ENCODE measurements around the gene HAP1. TPM values are rescaled to one million over a fixed set of nuclear protein-coding genes. Genes with fewer than 3 reads are reported as not detected.

The HAP1 gene
- total RNA-seq, 2 experiments from 2014 or later, result 0.19 to 0.55 TPM

DNA sequence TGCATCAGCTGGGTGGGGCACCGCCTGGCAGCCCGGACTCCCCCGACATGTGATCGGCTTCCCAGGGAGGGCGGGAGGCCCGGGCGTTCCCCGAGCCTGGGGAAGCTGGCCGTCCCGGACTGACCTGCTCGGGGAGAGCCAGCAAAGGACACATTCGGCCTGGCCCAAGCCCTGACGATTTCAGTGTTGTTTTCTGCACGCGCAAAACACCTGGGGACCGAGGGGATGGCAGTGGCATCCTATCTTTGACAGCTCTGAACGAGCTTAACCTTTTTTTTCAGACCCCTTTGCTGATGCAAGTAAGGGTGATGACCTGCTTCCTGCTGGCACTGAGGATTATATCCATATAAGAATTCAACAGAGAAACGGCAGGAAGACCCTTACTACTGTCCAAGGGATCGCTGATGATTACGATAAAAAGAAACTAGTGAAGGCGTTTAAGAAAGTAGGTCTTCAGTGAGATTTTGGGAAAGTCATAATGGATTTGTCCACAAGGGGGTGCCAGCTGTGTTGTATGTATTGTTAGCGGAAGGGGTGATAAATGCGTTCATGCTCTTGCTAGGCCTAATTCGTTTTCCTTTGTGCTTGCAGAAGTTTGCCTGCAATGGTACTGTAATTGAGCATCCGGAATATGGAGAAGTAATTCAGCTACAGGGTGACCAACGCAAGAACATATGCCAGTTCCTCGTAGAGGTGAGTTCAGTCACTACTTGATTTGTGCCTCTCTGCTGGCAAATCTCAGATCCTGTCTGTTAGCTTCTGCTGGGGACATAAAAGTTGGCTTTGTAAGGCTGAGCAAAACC, 44.7 kb downstream of the HAP1 start:
- H4K20me1 ChIP-seq (ENCODE audit: insufficient read depth, low read length), result peaks cover 23% of the 10 kb centered on the region
- BruUV-seq (replicated peaks), result no TSS peak

DNA sequence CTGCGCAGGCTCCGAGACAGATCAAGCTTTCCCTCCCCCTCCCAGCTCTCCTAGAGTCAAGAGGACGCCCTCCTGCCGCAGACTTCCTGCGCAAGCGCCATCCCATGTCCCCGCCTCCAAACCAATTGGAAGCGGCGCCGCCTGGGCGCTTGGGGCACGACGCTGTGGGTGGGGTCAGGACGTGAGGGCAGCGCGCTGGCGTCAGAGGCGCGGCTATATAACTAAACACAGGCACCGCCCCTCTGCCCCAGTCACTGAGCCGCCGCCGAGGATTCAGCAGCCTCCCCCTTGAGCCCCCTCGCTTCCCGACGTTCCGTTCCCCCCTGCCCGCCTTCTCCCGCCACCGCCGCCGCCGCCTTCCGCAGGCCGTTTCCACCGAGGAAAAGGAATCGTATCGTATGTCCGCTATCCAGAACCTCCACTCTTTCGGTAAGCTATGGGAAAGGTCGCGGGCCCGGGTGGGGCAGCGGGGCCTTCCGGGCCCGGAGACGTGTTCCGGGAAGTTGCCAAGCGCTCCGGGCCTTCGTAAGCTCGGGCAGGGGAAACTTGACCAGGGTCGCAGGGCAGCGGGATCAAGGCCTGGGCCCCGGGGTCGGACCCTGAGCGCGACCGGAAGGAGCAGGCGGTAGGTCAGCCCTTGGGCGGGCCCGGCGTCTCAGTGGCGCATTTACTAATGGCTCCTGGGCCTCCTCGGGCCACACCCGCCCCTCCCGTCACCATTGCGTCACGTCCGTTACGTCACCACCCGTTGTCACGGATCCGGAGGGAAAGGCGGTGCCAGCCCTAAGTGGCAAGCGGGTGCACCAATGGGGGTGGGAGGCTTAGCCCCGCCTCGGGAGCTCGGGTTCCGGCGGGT, 45.6 kb downstream of the HAP1 start, which contains the start of gene EIF1:
Gene EIF1, plus strand, starts transcription at position 245 of the 856 bp plus-strand sequence. Its CDS starts 154 bp downstream, at position 399.
- H4K20me1 ChIP-seq (ENCODE audit: insufficient read depth, low read length), result peaks cover 23% of the 10 kb centered on the region
- intact Hi-C loops (cut with micrococcal nuclease; ENCODE audit: unreplicated experiment), result loop anchor here (1.0 to 10.0 kb wide), 2 partner anchors 22 to 1094 kb away; no protein-coding TSS in a partner anchor
- H2AFZ ChIP-seq (ENCODE audit: low read length), result peak within 1 kb of the TSS; percentile 99
- ChIA-PET POLR2A (interaction anchor here (0.6 to 2.9 kb wide), 15 partner anchors 10 to 1471 kb away, joined by 3 to 24 read pairs (median 3); partner anchors contain the start of gene JUP), CTCF (ENCODE audit: unreplicated experiment) (interaction anchor here (1.0 to 1.3 kb wide), 3 partner anchors 10 to 23 kb away, joined by 3 to 4 read pairs (median 3); no protein-coding TSS in a partner anchor)
- H3K9me3 ChIP-seq (ENCODE audit: low read length), result no peaks in the 10 kb centered on the region
- H3K79me2 ChIP-seq (ENCODE audit: insufficient read depth, low read depth, low read length), result peaks cover 28% of the 10 kb centered on the region
- no TSS peak for BruUV-seq (replicated peaks)
- peaks cover 20% of the 10 kb centered on the region for H3K4me1 ChIP-seq (ENCODE audit: insufficient read depth, low read length, poor library complexity, severe bottlenecking)
- no peak for TF ChIP-seq EZH2phosphoT487 (IDR thresholded peaks at IDR 0.05; ENCODE audit: borderline replicate concordance, low read depth, low read length)
- TF ChIP-seq, protein P1, sequence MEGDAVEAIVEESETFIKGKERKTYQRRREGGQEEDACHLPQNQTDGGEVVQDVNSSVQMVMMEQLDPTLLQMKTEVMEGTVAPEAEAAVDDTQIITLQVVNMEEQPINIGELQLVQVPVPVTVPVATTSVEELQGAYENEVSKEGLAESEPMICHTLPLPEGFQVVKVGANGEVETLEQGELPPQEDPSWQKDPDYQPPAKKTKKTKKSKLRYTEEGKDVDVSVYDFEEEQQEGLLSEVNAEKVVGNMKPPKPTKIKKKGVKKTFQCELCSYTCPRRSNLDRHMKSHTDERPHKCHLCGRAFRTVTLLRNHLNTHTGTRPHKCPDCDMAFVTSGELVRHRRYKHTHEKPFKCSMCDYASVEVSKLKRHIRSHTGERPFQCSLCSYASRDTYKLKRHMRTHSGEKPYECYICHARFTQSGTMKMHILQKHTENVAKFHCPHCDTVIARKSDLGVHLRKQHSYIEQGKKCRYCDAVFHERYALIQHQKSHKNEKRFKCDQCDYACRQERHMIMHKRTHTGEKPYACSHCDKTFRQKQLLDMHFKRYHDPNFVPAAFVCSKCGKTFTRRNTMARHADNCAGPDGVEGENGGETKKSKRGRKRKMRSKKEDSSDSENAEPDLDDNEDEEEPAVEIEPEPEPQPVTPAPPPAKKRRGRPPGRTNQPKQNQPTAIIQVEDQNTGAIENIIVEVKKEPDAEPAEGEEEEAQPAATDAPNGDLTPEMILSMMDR (conservative IDR thresholded peaks at IDR 0.05; ENCODE audit: low read length), result no peak
- peak within 1 kb of the TSS; percentile 86 for H3K4me3 ChIP-seq (ENCODE audit: low read depth, low read length, poor library complexity, severe bottlenecking)
- no peaks in the 10 kb centered on the region for H3K9me2 ChIP-seq (ENCODE audit: insufficient read depth, low read length)
- peak within 1 kb of the TSS; percentile 88 for H3K27ac ChIP-seq (ENCODE audit: low read depth, low read length, poor library complexity, severe bottlenecking)
- H3K36me3 ChIP-seq (ENCODE audit: insufficient read depth, low read length), result peaks cover 50% of the 10 kb centered on the region
- H3K4me2 ChIP-seq (ENCODE audit: low read length), result peak within 1 kb of the TSS; percentile 96
- DNase-seq (ENCODE audit: low spot score), result peak; percentile 100

More for the DNA sequence above, 44.7 kb downstream of the HAP1 start:
- intact Hi-C loops (cut with micrococcal nuclease; ENCODE audit: unreplicated experiment), result loop anchor here (10.0 kb wide), 1 partner anchor 1095 kb away; no protein-coding TSS in a partner anchor
- Histone ChIP-seq H3K9me2 (ENCODE audit: insufficient read depth, low read length) (no peaks in the 10 kb centered on the region), H3K36me3 (ENCODE audit: insufficient read depth, low read length) (peaks cover 56% of the 10 kb centered on the region), H3K79me2 (ENCODE audit: insufficient read depth, low read depth, low read length) (peaks cover 28% of the 10 kb centered on the region), H2AFZ (ENCODE audit: low read length) (no peak overlapping the region), H3K4me1 (ENCODE audit: insufficient read depth, low read length, poor library complexity, severe bottlenecking) (peaks cover 20% of the 10 kb centered on the region), H3K9me3 (ENCODE audit: low read length) (no peaks in the 10 kb centered on the region), H3K4me2 (ENCODE audit: low read length) (peak overlapping the region; percentile 93), H3K4me3 (ENCODE audit: low read depth, low read length, poor library complexity, severe bottlenecking) (peak overlapping the region; percentile 86), H3K27ac (ENCODE audit: low read depth, low read length, poor library complexity, severe bottlenecking) (peak overlapping the region; percentile 88)
- ChIA-PET POLR2A (interaction anchor here (0.7 to 2.9 kb wide), 7 partner anchors 10 to 788 kb away, joined by 3 to 24 read pairs (median 4); no protein-coding TSS in a partner anchor), CTCF (ENCODE audit: unreplicated experiment) (interaction anchor here (0.5 to 1.3 kb wide), 3 partner anchors 24 to 757 kb away, joined by 3 to 4 read pairs (median 4); no protein-coding TSS in a partner anchor)
- TF ChIP-seq, protein P1 (conservative IDR thresholded peaks at IDR 0.05; ENCODE audit: low read length), result peak; percentile 85
- TF ChIP-seq EZH2phosphoT487 (IDR thresholded peaks at IDR 0.05; ENCODE audit: borderline replicate concordance, low read depth, low read length), result no peak
- peak; percentile 86 for DNase-seq (ENCODE audit: low spot score)

All from OCI-LY7 (cell line).